ENCODE data around the gene TGFBR3. TPM values are rescaled to one million over a fixed set of nuclear protein-coding genes. Genes with fewer than 3 reads are reported as not detected.

The TGFBR3 gene
- total and polyA plus RNA-seq, 9 of the 15 experiments (the other 6 are each of a cell fraction or from before 2014, with no cell fraction given) = 3.6 to 32.4 (median 15.6) TPM

- peak; percentile 64 for TF ChIP-seq POLR2AphosphoS5 (IDR thresholded peaks at IDR 0.05; ENCODE audit: control insufficient read depth, insufficient read depth, low read depth, low read length)
- TF ChIP-seq XRCC3 (IDR thresholded peaks at IDR 0.05) = no peak
- no peak for TF ChIP-seq USF2 (CRISPR knock-in tag; IDR thresholded peaks at IDR 0.05)
- TF ChIP-seq ESRRB (CRISPR knock-in tag; IDR thresholded peaks at IDR 0.05; ENCODE audit: borderline replicate concordance) = no peak
- no peak for TF ChIP-seq KDM5B (IDR thresholded peaks at IDR 0.05; ENCODE audit: insufficient replicate concordance, low read depth, low read length)
- TF ChIP-seq SNRNP70 (optimal IDR thresholded peaks at IDR 0.05; ENCODE audit: low read depth, low read length) = no peak
- TF ChIP-seq ZBTB43 (CRISPR knock-in tag; IDR thresholded peaks at IDR 0.05) = no peak
- no peak for TF ChIP-seq ZNF324 (CRISPR knock-in tag; IDR thresholded peaks at IDR 0.05)
- TF ChIP-seq MLLT1 (IDR thresholded peaks at IDR 0.05) = no peak
- TF ChIP-seq RAD21 (CRISPR knock-in tag; conservative IDR thresholded peaks at IDR 0.05 in 1 of 2, IDR thresholded peaks at IDR 0.05 in 1 of 2) = no peak
- no peak for TF ChIP-seq ZNF253 (CRISPR knock-in tag; conservative IDR thresholded peaks at IDR 0.05)
- no peak for TF ChIP-seq ETV6 (IDR thresholded peaks at IDR 0.05; ENCODE audit: borderline replicate concordance in 1 of 2, low read depth in 2 of 2, low read length in 1 of 2)
- TF ChIP-seq ETV6 (CRISPR knock-in tag; IDR thresholded peaks at IDR 0.05; ENCODE audit: borderline replicate concordance) = no peak
- no peak for TF ChIP-seq ZBTB9 (CRISPR knock-in tag; IDR thresholded peaks at IDR 0.05)
- no peak for TF ChIP-seq ZNF449 (CRISPR knock-in tag; IDR thresholded peaks at IDR 0.05)
- TF ChIP-seq BACH1 (tag; IDR thresholded peaks at IDR 0.05) = no peak
- 0 out of 2 replicates have a peak, but pooled peaks have one; percentile 20 for TF ChIP-seq NFIX (CRISPR knock-in tag; IDR thresholded peaks at IDR 0.05; ENCODE audit: low read depth)
- no peak for TF ChIP-seq YY1 (IDR thresholded peaks at IDR 0.05; ENCODE audit: borderline replicate concordance in 1 of 3, control insufficient read depth in 1 of 3, extremely low read depth in 1 of 3, insufficient read depth in 3 of 3, insufficient read length in 1 of 3, insufficient replicate concordance in 2 of 3, low read depth in 1 of 3, low read length in 2 of 3)
- TF ChIP-seq ZC3H11A (IDR thresholded peaks at IDR 0.05; ENCODE audit: low read depth, low read length) = no peak
- no peak for TF ChIP-seq HNRNPUL1 (IDR thresholded peaks at IDR 0.05; ENCODE audit: low read length)
- TF ChIP-seq ZSCAN29 (IDR thresholded peaks at IDR 0.05) = no peak
Measured at GRCh38 chr1:91803847-91804545, 82.0 kb downstream of the TGFBR3 start (continued).
